ENCODE results near the gene CAPN10.

The CAPN10 gene

GRCh38 chr2:240620149-240620731, 33.7 kb downstream of the CAPN10 start:
- DNase-seq (ENCODE audit: low read depth) = no peak
- TF ChIP-seq CTCF (IDR thresholded peaks at IDR 0.05; ENCODE audit: control insufficient read depth, insufficient read depth, low read depth, low read length, missing control alignments) = no peak
- no peak overlapping the region for H3K4me3 ChIP-seq (ENCODE audit: control insufficient read depth, low read depth, low read length)

- TF ChIP-seq CTCF (IDR thresholded peaks at IDR 0.05; ENCODE audit: control insufficient read depth, insufficient read depth, low read depth, low read length, missing control alignments) = no peak
- no peak overlapping the region for H3K4me3 ChIP-seq (ENCODE audit: control insufficient read depth, low read depth, low read length)
- no peak for DNase-seq (ENCODE audit: low read depth)
Measured at GRCh38 chr2:240620859-240621258, 34.3 kb downstream of the CAPN10 start.

- no peak for TF ChIP-seq CTCF (IDR thresholded peaks at IDR 0.05; ENCODE audit: control insufficient read depth, insufficient read depth, low read depth, low read length, missing control alignments)
- H3K4me3 ChIP-seq (ENCODE audit: control insufficient read depth, low read depth, low read length) = no peak overlapping the region
- no peak for DNase-seq (ENCODE audit: low read depth)
Measured at GRCh38 chr2:240622060-240622411, 35.5 kb downstream of the CAPN10 start.

- no peak overlapping the region for H3K4me3 ChIP-seq (ENCODE audit: control insufficient read depth, low read depth, low read length)
- DNase-seq (ENCODE audit: low read depth) = no peak
- TF ChIP-seq CTCF (IDR thresholded peaks at IDR 0.05; ENCODE audit: control insufficient read depth, insufficient read depth, low read depth, low read length, missing control alignments) = no peak
Measured at GRCh38 chr2:240622531-240623235, 36.1 kb downstream of the CAPN10 start.

- no peak overlapping the region for H3K4me3 ChIP-seq (ENCODE audit: control insufficient read depth, low read depth, low read length)
- TF ChIP-seq CTCF (IDR thresholded peaks at IDR 0.05; ENCODE audit: control insufficient read depth, insufficient read depth, low read depth, low read length, missing control alignments) = no peak
- no peak for DNase-seq (ENCODE audit: low read depth)
Measured at GRCh38 chr2:240623531-240624010, 37.0 kb downstream of the CAPN10 start.

- TF ChIP-seq CTCF (IDR thresholded peaks at IDR 0.05; ENCODE audit: control insufficient read depth, insufficient read depth, low read depth, low read length, missing control alignments) = no peak
- no peak for DNase-seq (ENCODE audit: low read depth)
- H3K4me3 ChIP-seq (ENCODE audit: control insufficient read depth, low read depth, low read length) = no peak overlapping the region
Measured at GRCh38 chr2:240624011-240624949, 37.7 kb downstream of the CAPN10 start.

Data from AG09309 (cell line).